HG03521 (cell line): Measurements from ENCODE around the gene ZG16.

Experiments
- ATAC-seq: cut with Tn5 transposase; IDR thresholded peaks from one replicate; pipeline ENCODE4 v1.9.1; 2021; ENCODE audit warnings: mild to moderate bottlenecking, moderate library complexity; ENCODE audit not compliant: unreplicated experiment

ZG16 gene

GRCh38 chr16:29820271-29820701, 42.2 kb downstream of the ZG16 start, which contains the start of gene MVP:
MVP (plus strand) TSS chr16:29820462; CDS start chr16:29830550, 10,088 bp downstream.
- no peak for ATAC-seq

DNA sequence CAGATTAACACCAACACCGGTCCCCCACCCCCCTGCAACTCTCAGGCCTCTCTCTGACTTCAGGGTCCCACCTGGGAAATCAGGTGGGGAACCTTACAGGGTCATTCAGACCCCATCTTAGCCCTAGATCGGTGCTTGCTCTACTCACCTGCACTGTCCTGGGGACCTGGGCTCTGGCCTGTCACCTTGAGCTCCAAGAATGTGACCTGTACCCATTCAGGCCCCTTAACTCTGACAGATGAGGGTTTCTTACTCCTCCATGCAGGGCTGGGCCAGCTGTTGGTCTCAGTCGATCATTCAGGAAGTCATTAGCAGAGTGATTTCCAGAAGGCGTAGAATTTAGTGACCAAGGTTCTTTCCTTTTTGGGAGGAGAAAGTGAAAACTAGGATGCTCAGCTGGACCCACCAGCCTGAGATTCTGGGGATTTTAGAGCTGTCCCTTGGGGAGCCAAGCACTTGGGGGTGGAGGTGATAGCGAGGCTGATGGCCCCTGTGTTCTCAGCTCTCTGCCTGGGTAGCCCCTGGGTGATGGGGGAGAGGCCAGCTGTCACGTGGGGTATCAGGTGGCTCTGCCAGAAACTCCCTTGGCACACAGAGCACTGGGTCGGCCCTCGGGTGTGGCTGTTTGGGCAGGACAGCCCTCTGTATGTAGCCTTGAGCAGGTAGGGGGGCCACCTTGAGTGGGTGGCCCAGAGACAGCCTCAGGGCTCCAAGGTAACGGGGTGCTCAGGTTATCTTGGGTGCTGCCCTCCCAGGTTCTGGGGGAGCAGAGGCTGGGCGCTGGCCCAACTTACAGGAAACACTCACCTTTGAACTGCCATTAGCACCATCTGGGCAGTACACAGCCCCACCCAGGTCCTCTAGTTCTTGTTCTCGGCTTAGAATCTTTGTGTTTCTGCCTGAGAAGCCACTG, 42.9 kb downstream of the ZG16 start:
- ATAC-seq, result no peak

DNA sequence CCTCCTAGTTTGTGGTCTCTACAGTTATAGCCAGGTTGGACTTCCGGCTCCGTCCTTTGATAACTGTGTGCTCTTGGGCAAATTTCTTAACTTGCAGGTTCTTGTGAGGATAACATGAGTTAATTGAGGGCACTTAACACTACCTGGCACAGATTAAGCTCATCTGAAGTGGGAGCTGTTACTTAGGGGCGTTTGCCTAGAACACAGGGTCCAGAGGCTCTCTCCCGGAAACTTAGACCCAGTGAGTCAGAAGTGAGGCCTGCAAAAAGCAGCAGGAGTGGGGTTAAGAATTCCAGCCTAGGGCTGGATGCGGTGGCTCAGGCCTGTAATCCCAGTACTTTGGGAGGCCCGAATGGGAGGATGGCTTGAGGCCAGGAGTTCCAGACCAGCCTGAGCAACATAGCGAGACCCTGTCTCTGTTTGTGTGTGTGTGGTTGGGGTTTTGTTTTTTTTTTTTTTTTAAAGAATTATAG, 43.6 kb downstream of the ZG16 start:
- ATAC-seq, result no peak

- no peak for ATAC-seq
These were observed 46.6 kb downstream of the ZG16 start for GRCh38 chr16:29824589-29825144.

DNA sequence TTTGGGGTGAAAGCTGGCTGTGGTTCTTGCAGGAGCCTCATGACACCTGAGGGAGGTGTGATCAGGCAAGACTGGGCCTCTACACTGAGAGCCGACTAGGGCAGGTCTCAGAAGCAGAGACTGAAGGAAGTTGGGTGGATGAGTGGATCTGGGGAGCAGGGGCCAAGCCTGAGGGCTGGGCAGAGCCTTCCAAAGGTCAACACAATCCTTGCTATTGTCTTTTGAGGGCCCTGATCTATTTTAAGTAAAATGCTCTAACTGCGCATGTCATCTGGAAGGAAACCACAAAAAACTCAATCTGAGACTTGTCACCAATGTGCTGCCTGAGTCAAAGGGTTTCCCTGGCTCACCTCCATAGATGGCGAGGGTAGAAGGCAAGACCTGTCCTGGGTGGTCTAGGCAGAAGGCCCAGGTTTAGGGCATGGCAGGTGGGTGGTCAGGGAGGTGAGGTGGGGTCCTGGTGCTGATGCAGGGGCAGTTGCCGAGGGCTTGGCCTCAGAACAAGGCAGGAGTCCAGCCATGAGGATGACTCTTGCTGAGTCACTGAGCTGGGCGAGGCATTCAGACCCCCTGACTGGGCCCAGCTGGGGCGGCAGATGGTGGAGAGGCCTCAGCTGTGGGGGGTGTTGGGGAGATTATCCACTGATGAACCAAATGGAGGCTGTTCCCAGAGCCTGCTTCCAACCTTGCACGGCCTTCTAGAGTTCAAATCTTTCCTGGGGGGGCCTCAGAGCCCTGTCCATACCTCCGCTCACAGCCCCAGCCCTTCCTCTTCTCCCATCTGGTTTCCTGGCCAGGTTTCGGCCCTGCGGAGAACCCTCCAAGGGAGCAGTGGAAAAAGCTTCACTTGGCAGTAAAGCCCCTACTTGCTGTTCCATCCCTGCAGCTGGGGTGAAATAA, 47.3 kb downstream of the ZG16 start:
- no peak for ATAC-seq

DNA sequence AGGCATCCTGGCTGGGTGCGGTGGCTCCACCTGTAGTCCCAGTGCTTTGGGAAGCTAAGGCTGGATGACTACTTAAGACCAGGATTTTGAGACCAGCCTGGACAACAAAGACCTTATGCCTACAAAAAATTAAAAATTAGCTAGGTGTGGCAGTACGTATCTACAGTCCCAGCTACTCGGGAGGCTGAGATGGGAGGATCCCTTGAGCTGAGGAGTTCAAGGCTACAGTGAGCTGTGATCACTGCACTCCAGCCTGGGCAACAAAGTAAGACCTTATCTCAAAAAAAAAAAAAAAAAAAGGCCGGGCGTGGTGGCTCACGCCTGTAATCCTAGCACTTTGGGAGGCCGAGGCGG, 48.3 kb downstream of the ZG16 start:
- ATAC-seq, result no peak

GRCh38 chr16:29830774-29831173, 52.7 kb downstream of the ZG16 start:
- no peak for ATAC-seq

DNA sequence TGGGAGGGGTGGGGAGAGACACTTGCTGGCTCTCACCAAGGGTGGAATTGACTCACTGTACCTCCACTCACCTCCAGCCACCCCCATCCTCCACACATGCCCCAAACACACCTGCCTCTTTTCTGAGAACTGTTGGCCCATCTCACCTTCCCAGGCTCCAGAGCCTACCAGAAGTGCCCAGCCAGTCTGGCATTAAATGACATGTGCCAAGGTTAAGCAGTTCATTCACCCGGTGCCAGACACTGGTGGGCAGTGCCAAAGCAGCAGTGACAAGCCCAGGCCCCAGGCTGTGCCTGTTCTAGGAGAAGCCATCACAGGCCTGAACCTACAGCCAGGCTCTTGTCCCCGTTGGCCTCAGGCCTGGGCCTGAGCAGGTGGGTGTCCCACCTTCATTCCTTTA, 53.4 kb downstream of the ZG16 start:
- no peak for ATAC-seq
